Mesothelial cell of epicardium (in vitro differentiated cells): Measurements from ENCODE around the gene ZNF574. TPM values are rescaled to one million over a fixed set of nuclear protein-coding genes. Genes with fewer than 3 reads are reported as not detected.
"Not testable (repeated sequence)": the region's sequence is repeated elsewhere in the genome, so short reads cannot be mapped to it uniquely, and the experiment has no call there.

Source experiments
- DNase-seq, 2 experiments: peaks; one replicate each; pipeline ENCODE4 v3.0.0; 2021; ENCODE audit warnings: low spot score in 2 of 2; ENCODE audit not compliant: unreplicated experiment in 2 of 2
- H3K27ac Mint-ChIP-seq: 2 replicates; pipeline ENCODE4 v1.8.0; 2021; ENCODE audit warnings: mixed read lengths
- H3K27me3 Mint-ChIP-seq: 2 replicates; pipeline ENCODE4 v1.8.0; 2021; ENCODE audit warnings: low read depth, mixed read lengths
- H3K36me3 Mint-ChIP-seq: 2 replicates; pipeline ENCODE4 v1.8.0; 2021; ENCODE audit warnings: mixed read lengths
- H3K4me1 Mint-ChIP-seq: 2 replicates; pipeline ENCODE4 v1.8.0; 2021; ENCODE audit warnings: mixed read lengths
- H3K4me3 Mint-ChIP-seq: 2 replicates; pipeline ENCODE4 v1.8.0; 2021; ENCODE audit warnings: mild to moderate bottlenecking, moderate library complexity, mixed read lengths
- H3K9me3 Mint-ChIP-seq: 2 replicates; pipeline ENCODE4 v1.8.0; 2021; ENCODE audit warnings: mixed read lengths
- CTCF ChIP-seq: fragments of 200-600 bp; sonication (generic); IDR thresholded peaks from one replicate; pipeline ENCODE4 v1.5.0; 2021; ENCODE audit warnings: antibody characterized with exemption; ENCODE audit not compliant: unreplicated experiment
- total RNA-seq: library from RNA; stranded (reverse); gene quantifications from 3 replicates; pipeline ENCODE4 v1.2.1, GENCODE V29; 2021

ZNF574 gene
- total RNA-seq, 1 donor from 2014 or later, result 21.3 TPM

GRCh38 chr19:42099336-42099925, 23.5 kb downstream of the ZNF574 start:
- Mint-ChIP-seq H3K36me3 (no peaks in the 10 kb centered on the region), H3K27ac (no peak overlapping the region)
- TF ChIP-seq CTCF, result no peak

GRCh38 chr19:42100241-42100640, 24.3 kb downstream of the ZNF574 start:
- H3K9me3 Mint-ChIP-seq, DNase-seq, H3K36me3 Mint-ChIP-seq, H3K4me1 Mint-ChIP-seq, H3K4me3 Mint-ChIP-seq, H3K27ac Mint-ChIP-seq: not testable (repeated sequence)
- H3K27me3 Mint-ChIP-seq, result peaks cover 44% of the 10 kb centered on the region

More at GRCh38 chr19:42099336-42099925, 23.5 kb downstream of the ZNF574 start:
- Mint-ChIP-seq H3K4me1 (no peaks in the 10 kb centered on the region), H3K9me3 (no peaks in the 10 kb centered on the region), H3K27me3 (peaks cover 44% of the 10 kb centered on the region), H3K4me3 (no peak overlapping the region)
- DNase-seq, result no peak

- no peak for TF ChIP-seq CTCF
- Mint-ChIP-seq H3K4me1 (no peaks in the 10 kb centered on the region), H3K27ac (no peak overlapping the region), H3K36me3 (no peaks in the 10 kb centered on the region), H3K27me3 (peaks cover 43% of the 10 kb centered on the region), H3K9me3 (no peaks in the 10 kb centered on the region), H3K4me3 (no peak overlapping the region)
- DNase-seq, result no peak
Observed at GRCh38 chr19:42102877-42103276, 26.9 kb downstream of the ZNF574 start.

DNA sequence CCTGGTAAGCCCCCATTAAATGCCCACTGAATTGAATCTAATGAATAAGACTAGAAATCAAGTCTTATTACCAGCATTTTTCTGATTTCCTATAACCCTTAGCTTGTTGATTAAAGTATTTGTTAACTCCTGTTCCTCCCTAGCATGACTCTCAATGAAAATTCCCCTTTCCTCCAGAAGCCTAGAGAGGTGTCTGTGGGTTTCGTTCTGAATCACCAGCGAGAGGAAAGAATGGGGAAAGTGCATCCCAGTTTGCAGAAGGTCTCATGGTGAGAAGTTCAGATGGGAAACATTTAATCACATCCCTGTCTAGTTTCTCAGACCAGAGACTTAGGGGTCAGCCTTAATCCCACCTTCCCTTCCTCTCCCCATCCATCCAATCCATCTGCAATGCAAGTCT, 29.4 kb downstream of the ZNF574 start:
- Mint-ChIP-seq H3K27ac (no peak overlapping the region), H3K4me1 (no peaks in the 10 kb centered on the region), H3K27me3 (peaks cover 42% of the 10 kb centered on the region), H3K4me3 (no peak overlapping the region), H3K9me3 (no peaks in the 10 kb centered on the region), H3K36me3 (no peaks in the 10 kb centered on the region)
- no peak for DNase-seq
- TF ChIP-seq CTCF, result no peak

DNA sequence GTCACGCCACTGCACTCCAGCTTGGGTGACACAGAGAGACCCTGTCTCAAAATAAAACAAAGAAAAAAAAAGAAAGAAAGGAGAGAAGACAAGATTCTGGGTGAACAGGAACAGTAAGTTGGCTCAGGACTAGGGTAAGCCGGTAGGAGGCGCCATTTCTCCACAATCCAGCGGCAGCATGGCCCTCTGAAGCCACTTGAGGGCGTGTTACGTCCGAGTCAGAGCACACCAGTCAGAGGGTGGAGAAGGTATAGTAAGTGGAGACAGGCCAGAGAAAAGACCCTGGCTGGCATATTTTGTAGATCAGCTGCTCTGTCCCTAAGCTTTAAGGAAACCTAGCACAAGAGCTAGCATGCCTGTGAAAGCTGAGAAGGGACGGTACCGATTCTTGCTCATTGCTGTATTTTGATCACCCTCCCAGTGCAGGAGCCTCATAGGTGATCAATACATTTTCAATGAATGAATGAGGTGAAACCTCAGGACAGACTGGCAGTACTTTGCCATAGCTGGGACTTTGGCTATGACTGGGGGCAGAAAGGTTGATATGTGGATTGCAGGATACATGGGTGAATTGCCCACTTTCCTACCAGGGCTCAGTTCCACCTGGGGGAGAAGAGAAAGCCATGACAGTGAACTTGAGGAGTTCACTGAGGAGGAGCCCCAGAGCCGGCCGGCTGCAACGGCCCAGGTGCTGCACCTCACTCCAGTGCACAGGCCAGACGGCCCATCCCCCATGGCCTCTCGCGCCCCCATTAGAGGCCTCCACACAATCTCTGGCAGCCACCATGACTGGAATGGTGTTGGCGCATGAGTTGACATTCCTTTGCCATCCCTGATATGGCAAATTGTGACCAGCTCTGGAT, 32.8 kb downstream of the ZNF574 start:
- Mint-ChIP-seq H3K9me3 (no peaks in the 10 kb centered on the region), H3K27me3 (peaks cover 37% of the 10 kb centered on the region), H3K27ac (no peak overlapping the region), H3K4me3 (no peak overlapping the region), H3K4me1 (peaks cover 4% of the 10 kb centered on the region), H3K36me3 (no peaks in the 10 kb centered on the region)
- TF ChIP-seq CTCF, result peak; percentile 68
- peak in 1 of 2 experiments; percentile 76 for DNase-seq

DNA sequence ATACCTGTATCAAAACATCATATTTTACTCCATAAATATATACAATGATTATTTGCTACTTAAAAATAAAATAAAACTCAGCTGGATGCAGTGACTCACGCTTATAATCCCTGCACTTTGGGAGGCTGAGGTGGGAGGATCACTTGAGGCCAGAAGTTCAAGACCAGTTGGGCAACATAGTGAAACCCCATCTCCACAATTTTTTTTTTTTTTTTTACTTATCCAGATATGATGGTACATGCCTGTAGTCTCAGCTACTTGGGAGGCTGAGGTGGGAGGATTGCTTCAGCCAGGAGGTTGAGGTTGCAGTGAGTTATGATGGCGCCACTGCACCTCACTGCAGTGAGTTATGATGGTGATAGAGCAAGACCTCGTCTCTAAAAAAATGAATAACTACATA, 33.9 kb downstream of the ZNF574 start:
- no peak for DNase-seq
- H3K27me3 Mint-ChIP-seq, result peaks cover 31% of the 10 kb centered on the region
- H3K4me3 Mint-ChIP-seq, result no peak overlapping the region
- peaks cover 5% of the 10 kb centered on the region for H3K4me1 Mint-ChIP-seq
- no peaks in the 10 kb centered on the region for H3K36me3 Mint-ChIP-seq
- no peak overlapping the region for H3K27ac Mint-ChIP-seq
- H3K9me3 Mint-ChIP-seq, result no peaks in the 10 kb centered on the region
- TF ChIP-seq CTCF, result no peak
